Activated naive CD8-positive, alpha-beta T cell treated with anti-CD3 and anti-CD28 coated beads, Interleukin-2, amount 50 U/mL, for 24 hours (primary cell): ENCODE data around the gene BCL2L13.
A peak's percentile ranks its signal among the peaks of the same experiment; 100 is the strongest.

ENCODE experiments used
- ATAC-seq: fragments of 150-1000 bp; cut with Tn5 transposase; one replicate; pipeline ENCODE4 v1.10.0; 2021
- DNase-seq: peaks from one replicate; pipeline ENCODE4 v3.0.0; 2021
- H3K27ac Mint-ChIP-seq: one replicate; pipeline ENCODE4 v1.8.0; 2021; ENCODE audit warnings: mild to moderate bottlenecking, mixed read lengths
- H3K27me3 Mint-ChIP-seq: one replicate; pipeline ENCODE4 v1.8.0; 2021; ENCODE audit warnings: mixed read lengths
- H3K36me3 Mint-ChIP-seq: one replicate; pipeline ENCODE4 v1.8.0; 2021; ENCODE audit warnings: low read depth, mixed read lengths
- H3K4me1 Mint-ChIP-seq: one replicate; pipeline ENCODE4 v1.8.0; 2021; ENCODE audit warnings: mixed read lengths
- H3K4me3 Mint-ChIP-seq: one replicate; pipeline ENCODE4 v1.8.0; 2021; ENCODE audit warnings: mild to moderate bottlenecking, moderate library complexity, mixed read lengths
- H3K9me3 Mint-ChIP-seq: one replicate; pipeline ENCODE4 v1.8.0; 2021; ENCODE audit warnings: mixed read lengths

The BCL2L13 gene

GRCh38 chr22:17717708-17718107 lies 79.2 kb downstream of the BCL2L13 start:
- Mint-ChIP-seq H3K27ac (no peak overlapping the region), H3K9me3 (no peaks in the 10 kb centered on the region), H3K4me3 (no peak overlapping the region)

DNA sequence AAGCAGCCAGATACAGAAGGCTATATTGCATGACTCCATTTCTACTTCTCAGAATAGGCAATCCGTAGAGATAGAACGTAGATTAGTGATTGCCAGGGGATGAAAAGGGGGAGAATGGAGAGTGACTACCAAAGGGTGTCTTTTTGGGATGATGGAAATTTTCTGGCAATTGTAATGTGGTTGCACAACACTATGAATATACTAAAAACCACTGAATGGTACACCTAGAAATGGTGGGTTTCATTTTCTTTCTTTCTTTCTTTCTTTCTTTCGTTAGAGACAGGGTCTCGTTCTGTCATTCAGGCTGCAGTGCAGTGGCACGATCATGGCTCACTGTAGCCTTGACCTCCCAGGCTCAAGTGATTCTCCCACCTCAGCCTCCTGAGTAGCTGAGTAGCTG lies 81.4 kb downstream of the BCL2L13 start:
- Mint-ChIP-seq H3K36me3 (peaks cover 2% of the 10 kb centered on the region), H3K4me1 (peaks cover 2% of the 10 kb centered on the region), H3K9me3 (no peaks in the 10 kb centered on the region), H3K27me3 (no peaks in the 10 kb centered on the region), H3K27ac (no peak overlapping the region), H3K4me3 (no peak overlapping the region)
- no peak for ATAC-seq
- DNase-seq = no peak

More at GRCh38 chr22:17717708-17718107, 79.2 kb downstream of the BCL2L13 start:
- DNase-seq = no peak
- Mint-ChIP-seq H3K27me3 (no peaks in the 10 kb centered on the region), H3K4me1 (peaks cover 2% of the 10 kb centered on the region), H3K36me3 (peaks cover 6% of the 10 kb centered on the region)
- ATAC-seq = no peak

- no peak for ATAC-seq
- Mint-ChIP-seq H3K4me3 (no peak overlapping the region), H3K4me1 (peaks cover 7% of the 10 kb centered on the region), H3K36me3 (peaks cover 20% of the 10 kb centered on the region), H3K9me3 (no peaks in the 10 kb centered on the region), H3K27me3 (no peaks in the 10 kb centered on the region), H3K27ac (no peak overlapping the region)
- DNase-seq = no peak
These were observed 85.7 kb downstream of the BCL2L13 start for GRCh38 chr22:17724241-17724640.

- H3K36me3 Mint-ChIP-seq = peaks cover 18% of the 10 kb centered on the region
- H3K27me3 Mint-ChIP-seq = no peaks in the 10 kb centered on the region
- H3K4me1 Mint-ChIP-seq = peaks cover 7% of the 10 kb centered on the region
- ATAC-seq (no peak), DNase-seq (no peak)
- H3K4me3 Mint-ChIP-seq = no peak overlapping the region
- H3K27ac Mint-ChIP-seq = no peak overlapping the region
- no peaks in the 10 kb centered on the region for H3K9me3 Mint-ChIP-seq
These were observed 86.3 kb downstream of the BCL2L13 start for GRCh38 chr22:17724678-17725499.

- DNase-seq = no peak
- peaks cover 18% of the 10 kb centered on the region for H3K36me3 Mint-ChIP-seq
- ATAC-seq = no peak
- H3K4me1 Mint-ChIP-seq = peaks cover 7% of the 10 kb centered on the region
- no peaks in the 10 kb centered on the region for H3K9me3 Mint-ChIP-seq
- no peaks in the 10 kb centered on the region for H3K27me3 Mint-ChIP-seq
- H3K27ac Mint-ChIP-seq = no peak overlapping the region
- H3K4me3 Mint-ChIP-seq = no peak overlapping the region
These were observed 86.9 kb downstream of the BCL2L13 start for GRCh38 chr22:17725500-17725796.

DNA sequence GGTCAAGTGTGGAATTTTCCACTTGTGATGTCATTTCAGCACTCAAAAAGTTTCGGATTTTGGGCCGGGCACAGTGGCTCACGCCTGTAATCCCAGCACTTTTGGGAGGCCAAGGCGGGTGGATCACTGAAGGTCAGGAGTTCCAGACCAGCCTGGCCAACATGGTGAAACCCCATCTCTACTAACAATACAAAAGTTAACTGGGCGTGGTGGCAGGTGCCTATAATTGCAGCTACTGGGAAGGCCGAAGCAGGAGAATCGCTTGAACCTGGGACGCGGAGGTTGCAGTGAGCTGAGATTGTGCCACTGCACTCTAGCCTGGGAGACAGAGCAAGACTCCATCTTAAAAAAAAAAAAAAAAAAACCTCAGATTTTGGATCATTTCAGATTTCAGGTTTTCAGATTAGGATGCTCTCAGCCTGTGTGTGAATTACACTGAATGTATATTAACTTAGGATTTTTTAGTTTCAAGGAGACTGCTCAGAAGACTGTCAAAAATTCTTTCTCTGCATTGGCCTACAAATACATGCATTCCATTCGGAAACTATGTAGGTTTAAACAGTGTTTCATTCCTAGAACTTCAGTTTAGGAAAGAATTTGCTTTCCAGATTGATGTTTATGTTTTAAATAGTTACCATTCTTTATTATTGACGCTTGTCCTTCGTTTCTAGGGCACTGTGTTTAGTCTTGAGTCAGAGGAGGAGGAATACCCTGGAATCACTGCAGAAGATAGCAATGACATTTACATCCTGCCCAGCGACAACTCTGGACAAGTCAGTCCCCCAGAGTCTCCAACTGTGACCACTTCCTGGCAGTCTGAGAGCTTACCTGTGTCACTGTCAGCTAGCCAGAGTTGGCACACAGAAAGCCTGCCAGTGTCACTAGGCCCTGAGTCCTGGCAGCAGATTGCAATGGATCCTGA lies 87.7 kb downstream of the BCL2L13 start:
- no peak overlapping the region for H3K27ac Mint-ChIP-seq
- no peak for ATAC-seq

DNA sequence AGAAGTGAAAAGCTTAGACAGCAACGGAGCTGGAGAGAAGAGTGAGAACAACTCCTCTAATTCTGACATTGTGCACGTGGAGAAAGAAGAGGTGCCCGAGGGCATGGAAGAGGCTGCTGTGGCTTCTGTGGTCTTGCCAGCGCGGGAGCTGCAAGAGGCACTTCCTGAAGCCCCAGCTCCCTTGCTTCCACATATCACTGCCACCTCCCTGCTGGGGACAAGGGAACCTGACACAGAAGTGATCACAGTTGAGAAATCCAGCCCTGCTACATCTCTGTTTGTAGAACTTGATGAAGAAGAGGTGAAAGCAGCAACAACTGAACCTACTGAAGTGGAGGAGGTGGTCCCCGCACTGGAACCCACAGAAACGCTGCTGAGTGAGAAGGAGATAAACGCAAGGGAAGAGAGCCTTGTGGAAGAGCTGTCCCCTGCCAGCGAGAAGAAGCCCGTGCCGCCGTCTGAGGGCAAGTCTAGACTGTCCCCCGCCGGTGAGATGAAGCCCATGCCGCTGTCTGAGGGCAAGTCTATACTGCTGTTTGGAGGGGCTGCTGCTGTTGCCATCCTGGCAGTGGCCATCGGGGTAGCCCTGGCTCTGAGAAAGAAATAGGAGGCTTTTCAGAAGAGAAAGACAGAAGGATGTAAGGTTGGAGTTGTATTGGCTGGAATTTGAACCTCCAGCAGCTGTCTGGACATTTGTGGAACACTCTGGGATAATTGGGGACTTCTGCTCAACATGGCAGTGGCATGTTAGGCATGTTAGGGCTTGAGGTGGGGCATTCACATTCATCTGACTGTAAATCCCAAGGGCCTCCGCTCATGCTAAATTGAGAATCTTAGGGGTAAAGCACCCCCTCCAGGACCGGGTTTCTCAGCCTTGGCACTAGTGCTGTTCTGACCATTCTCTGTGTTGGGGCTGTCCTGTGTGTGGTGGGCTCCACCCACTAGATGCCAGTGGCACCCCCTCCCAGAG lies 88.7 kb downstream of the BCL2L13 start:
- peaks cover 7% of the 10 kb centered on the region for H3K4me1 Mint-ChIP-seq
- H3K4me3 Mint-ChIP-seq = no peak overlapping the region
- peaks cover 18% of the 10 kb centered on the region for H3K36me3 Mint-ChIP-seq
- peak overlapping the region; percentile 52 for H3K27ac Mint-ChIP-seq
- DNase-seq (no peak), ATAC-seq (no peak)
- no peaks in the 10 kb centered on the region for H3K9me3 Mint-ChIP-seq
- no peaks in the 10 kb centered on the region for H3K27me3 Mint-ChIP-seq

More for the DNA sequence above, 87.7 kb downstream of the BCL2L13 start:
- no peak for DNase-seq
- H3K4me3 Mint-ChIP-seq = no peak overlapping the region
- peaks cover 18% of the 10 kb centered on the region for H3K36me3 Mint-ChIP-seq
- no peaks in the 10 kb centered on the region for H3K9me3 Mint-ChIP-seq
- no peaks in the 10 kb centered on the region for H3K27me3 Mint-ChIP-seq
- H3K4me1 Mint-ChIP-seq = peaks cover 7% of the 10 kb centered on the region

DNA sequence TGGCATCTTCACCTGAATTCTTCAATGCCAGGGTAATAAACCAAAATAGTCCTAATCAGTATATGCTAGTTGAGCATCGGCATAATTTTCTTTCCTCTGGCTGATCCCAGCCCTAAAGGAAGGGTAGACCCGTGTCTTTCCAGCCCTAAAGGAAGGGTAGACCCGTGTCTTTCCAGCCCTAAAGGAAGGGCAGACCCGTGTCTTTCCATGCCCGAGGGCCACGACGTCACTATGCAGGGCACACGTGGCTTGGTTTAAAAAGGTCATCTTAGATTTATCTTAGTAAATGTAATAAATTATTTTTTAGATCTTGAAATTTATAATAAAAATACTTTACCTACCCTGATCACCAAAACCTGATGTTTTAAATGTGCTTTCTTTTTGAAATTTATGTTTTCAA lies 90.2 kb downstream of the BCL2L13 start:
- Mint-ChIP-seq H3K27ac (no peak overlapping the region), H3K36me3 (peaks cover 29% of the 10 kb centered on the region), H3K4me1 (peaks cover 18% of the 10 kb centered on the region), H3K9me3 (no peaks in the 10 kb centered on the region), H3K4me3 (no peak overlapping the region), H3K27me3 (no peaks in the 10 kb centered on the region)
- DNase-seq (no peak), ATAC-seq (no peak)

DNA sequence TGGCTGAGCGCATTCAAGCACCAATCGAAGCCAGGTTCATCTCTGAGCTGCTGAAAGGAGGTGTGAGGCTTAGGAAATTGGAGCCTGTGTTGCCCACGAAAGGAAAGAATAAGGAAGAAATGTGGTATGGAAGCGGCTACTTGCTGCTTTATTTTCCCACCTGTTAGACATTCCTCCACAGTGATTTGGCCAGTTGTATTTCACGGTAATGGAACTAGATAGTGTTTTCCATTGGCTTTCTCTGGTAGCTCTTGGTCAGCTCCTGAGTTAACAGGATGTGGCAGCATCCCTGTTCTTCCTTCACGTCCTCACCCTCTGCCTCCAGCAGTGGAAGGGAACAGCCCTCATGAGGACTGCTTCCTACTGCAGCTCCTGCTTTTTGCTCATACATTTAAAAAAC lies 91.0 kb downstream of the BCL2L13 start:
- no peaks in the 10 kb centered on the region for H3K9me3 Mint-ChIP-seq
- DNase-seq (no peak), ATAC-seq (no peak)
- H3K4me1 Mint-ChIP-seq = peaks cover 26% of the 10 kb centered on the region
- H3K36me3 Mint-ChIP-seq = peaks cover 30% of the 10 kb centered on the region
- no peak overlapping the region for H3K27ac Mint-ChIP-seq
- no peaks in the 10 kb centered on the region for H3K27me3 Mint-ChIP-seq
- H3K4me3 Mint-ChIP-seq = no peak overlapping the region

DNA sequence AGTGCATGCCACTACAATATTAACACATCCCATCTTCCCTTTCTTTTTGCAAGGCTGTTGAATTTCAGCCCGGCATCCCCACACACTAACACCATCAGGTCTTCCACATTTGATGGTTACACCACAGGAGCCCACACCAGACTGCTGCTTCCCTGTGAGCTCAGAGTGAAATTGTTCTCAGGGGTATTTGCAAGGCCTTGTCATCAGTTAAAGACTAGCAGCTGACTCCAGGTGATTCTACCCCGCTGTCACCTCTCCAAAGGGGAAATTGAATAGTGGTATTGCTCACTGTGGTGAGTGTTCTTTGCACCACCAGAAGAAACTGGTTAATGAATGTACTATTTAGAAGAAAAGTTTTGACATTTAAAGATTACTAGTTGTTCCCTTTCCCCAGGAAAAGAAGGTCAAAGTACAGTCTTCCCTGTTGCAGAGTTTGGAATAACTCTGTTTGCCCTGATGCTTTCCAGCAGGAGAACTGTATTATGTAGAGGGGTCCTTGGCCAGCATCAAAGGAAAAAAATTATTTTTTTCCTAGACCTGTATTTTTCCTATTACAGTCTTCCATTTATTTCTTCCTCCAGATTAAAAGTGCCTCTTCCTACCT lies 93.8 kb downstream of the BCL2L13 start:
- no peak for DNase-seq
- Mint-ChIP-seq H3K36me3 (peaks cover 22% of the 10 kb centered on the region), H3K27ac (peak overlapping the region; percentile 61), H3K9me3 (no peaks in the 10 kb centered on the region), H3K4me3 (no peak overlapping the region), H3K4me1 (peaks cover 25% of the 10 kb centered on the region), H3K27me3 (no peaks in the 10 kb centered on the region)
- ATAC-seq = peak; percentile 16

- peaks cover 25% of the 10 kb centered on the region for H3K4me1 Mint-ChIP-seq
- ATAC-seq (no peak), DNase-seq (no peak)
- H3K4me3 Mint-ChIP-seq = no peak overlapping the region
- peak overlapping the region; percentile 71 for H3K27ac Mint-ChIP-seq
- no peaks in the 10 kb centered on the region for H3K9me3 Mint-ChIP-seq
- no peaks in the 10 kb centered on the region for H3K27me3 Mint-ChIP-seq
- H3K36me3 Mint-ChIP-seq = peaks cover 21% of the 10 kb centered on the region
These were observed 94.9 kb downstream of the BCL2L13 start for GRCh38 chr22:17733466-17733865.

DNA sequence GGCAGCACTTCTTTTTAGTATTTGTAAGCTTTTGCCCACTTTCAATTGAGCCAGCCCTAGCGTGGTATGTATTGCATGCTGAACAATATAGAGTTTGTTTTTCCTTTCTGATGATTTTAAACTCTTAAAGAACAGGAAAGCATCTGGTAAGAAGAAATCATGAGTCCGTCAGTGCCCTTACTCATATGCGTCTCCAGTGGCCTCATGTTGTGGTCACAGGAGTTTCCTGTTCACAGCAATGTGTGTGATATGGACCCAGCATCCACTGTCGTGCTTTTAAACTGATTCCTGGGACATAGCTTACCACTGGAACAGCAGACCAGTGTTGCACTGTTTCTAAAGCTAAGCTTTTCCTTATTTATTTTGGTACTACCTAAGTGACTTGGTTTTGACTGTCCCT lies 95.6 kb downstream of the BCL2L13 start:
- peaks cover 19% of the 10 kb centered on the region for H3K36me3 Mint-ChIP-seq

DNA sequence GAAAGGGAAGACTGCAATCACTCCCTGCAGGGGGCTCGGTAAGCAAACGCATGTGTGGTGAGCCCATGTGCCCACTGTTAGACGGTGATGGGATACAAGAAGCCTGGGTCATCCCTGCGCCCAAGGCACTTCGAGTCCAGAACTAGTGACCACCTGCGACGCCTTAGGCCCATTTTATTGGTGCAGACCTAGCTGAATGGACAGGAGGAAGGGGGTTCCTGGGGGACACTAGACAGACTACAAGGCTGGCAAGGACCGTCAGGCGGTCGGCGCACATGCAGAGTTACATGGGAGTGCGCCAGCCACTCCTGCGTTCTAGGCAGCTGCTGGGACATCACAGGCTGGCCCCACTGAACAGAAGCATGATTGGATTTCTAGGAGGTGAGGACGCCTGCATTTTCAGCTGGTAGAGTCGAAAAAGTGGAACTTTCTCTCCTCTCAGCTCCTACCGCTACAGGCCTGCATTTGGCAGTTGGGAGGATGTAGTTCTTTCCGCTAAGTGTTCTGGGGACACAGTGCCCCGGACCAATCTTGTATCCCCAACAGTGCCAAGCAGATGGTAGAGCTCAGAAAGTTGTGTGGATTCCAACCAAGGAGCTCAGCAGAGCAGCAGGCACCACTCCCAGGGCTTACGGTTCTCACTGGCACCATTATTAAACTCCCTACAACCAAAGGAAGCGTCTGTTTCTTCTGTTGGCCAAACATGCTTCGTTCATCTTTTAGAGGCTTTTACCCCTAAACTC lies 100.0 kb downstream of the BCL2L13 start:
- Mint-ChIP-seq H3K4me1 (peaks cover 19% of the 10 kb centered on the region), H3K36me3 (peaks cover 10% of the 10 kb centered on the region), H3K27me3 (no peaks in the 10 kb centered on the region), H3K27ac (no peak overlapping the region), H3K4me3 (no peak overlapping the region), H3K9me3 (no peaks in the 10 kb centered on the region)
- DNase-seq = no peak
- no peak for ATAC-seq

More for the DNA sequence above, 95.6 kb downstream of the BCL2L13 start:
- DNase-seq (peak; percentile 18), ATAC-seq (peak; percentile 90)
- Mint-ChIP-seq H3K4me3 (no peak overlapping the region), H3K9me3 (no peaks in the 10 kb centered on the region), H3K27ac (peak overlapping the region; percentile 71), H3K4me1 (peaks cover 25% of the 10 kb centered on the region), H3K27me3 (no peaks in the 10 kb centered on the region)
